22Rv1 (cell line): Measurements from ENCODE around the gene LMOD2.

ENCODE experiments used
- ZFX ChIP-seq: fragments of 450-650 bp; IDR thresholded peaks from 2 replicates; pipeline ENCODE4 v1.6.1; 2017; ENCODE audit warnings: antibody characterized with exemption, borderline replicate concordance
- TF ChIP-seq, protein P1 (sequence below): fragments of 450-650 bp; IDR thresholded peaks from 2 replicates; pipeline ENCODE4 v1.5.1; 2017; ENCODE audit warnings: mild to moderate bottlenecking

DNA sequence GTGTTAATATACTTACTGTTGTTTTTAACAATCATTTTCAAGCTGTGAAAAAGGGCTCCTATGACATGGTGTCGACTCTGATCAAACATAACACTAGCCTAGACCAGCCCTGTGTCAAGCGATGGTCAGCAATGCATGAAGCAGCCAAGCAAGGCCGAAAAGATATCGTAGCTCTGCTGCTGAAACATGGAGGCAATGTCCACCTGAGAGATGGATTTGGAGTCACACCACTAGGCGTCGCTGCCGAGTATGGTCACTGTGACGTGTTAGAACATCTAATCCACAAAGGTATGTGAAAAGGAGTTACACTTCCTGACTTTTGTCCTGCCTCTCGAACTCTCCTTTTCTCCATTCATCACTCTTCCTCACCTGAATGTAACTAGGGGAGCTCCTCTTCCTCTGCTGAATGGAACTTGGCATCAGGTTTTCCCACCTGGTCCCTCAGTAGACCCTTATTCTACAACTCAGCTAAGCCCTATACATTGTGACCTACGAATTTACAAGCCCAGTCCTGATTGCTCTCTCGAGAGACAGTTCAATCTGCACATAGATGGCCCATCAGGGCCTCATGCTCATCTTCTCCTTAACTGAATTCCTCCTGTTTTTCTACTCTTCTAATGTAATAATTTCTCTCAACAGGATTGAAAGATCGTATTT lies 31.0 kb upstream of the LMOD2 start:
- TF ChIP-seq, protein P1, sequence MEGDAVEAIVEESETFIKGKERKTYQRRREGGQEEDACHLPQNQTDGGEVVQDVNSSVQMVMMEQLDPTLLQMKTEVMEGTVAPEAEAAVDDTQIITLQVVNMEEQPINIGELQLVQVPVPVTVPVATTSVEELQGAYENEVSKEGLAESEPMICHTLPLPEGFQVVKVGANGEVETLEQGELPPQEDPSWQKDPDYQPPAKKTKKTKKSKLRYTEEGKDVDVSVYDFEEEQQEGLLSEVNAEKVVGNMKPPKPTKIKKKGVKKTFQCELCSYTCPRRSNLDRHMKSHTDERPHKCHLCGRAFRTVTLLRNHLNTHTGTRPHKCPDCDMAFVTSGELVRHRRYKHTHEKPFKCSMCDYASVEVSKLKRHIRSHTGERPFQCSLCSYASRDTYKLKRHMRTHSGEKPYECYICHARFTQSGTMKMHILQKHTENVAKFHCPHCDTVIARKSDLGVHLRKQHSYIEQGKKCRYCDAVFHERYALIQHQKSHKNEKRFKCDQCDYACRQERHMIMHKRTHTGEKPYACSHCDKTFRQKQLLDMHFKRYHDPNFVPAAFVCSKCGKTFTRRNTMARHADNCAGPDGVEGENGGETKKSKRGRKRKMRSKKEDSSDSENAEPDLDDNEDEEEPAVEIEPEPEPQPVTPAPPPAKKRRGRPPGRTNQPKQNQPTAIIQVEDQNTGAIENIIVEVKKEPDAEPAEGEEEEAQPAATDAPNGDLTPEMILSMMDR, result peak; percentile 97
- TF ChIP-seq ZFX, result no peak
